HK-2 (cell line): Measurements from ENCODE around the gene TSPY10.
"Not testable (repeated sequence)": the region's sequence is repeated elsewhere in the genome, so short reads cannot be mapped to it uniquely, and the experiment has no call there.

Experiments used
- DNase-seq: peaks from one replicate; pipeline ENCODE4 v3.0.0-alpha.2; 2018; ENCODE audit not compliant: unreplicated experiment

TSPY10 gene, protein sequence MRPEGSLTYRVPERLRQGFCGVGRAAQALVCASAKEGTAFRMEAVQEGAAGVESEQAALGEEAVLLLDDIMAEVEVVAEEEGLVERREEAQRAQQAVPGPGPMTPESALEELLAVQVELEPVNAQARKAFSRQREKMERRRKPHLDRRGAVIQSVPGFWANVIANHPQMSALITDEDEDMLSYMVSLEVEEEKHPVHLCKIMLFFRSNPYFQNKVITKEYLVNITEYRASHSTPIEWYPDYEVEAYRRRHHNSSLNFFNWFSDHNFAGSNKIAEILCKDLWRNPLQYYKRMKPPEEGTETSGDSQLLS

DNA sequence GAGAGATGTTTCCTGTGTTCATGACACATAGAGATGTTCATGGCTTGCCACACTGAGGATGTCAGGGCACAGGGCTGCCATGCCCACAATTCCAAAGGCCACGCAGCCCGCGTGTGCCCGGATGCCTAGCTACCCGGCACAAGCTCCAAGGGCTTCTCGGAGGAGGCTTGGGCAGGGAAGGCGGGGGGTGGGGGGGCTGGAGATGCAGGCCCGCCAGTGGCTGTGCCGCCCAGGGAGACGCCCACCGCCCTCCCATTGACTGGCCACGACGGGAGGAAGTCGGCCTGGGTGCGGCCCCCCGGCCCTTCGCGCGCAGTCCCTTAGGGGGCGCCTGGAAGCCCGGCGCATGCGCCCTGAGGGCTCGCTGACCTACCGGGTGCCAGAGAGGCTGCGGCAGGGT, at the start of gene TSPY10:
TSS of gene TSPY10 (plus strand) at position 301 of the 400 bp plus-strand sequence. CDS start at position 347, 46 bp downstream.
- DNase-seq: not testable (repeated sequence)

- DNase-seq: not testable (repeated sequence)
Observed at GRCh38 chrY:9486967-9487366, 40.7 kb upstream of the TSPY10 start, which contains the start of gene TSPY9. TSS of gene TSPY9 (plus strand) at chrY:9487267. CDS start at chrY:9487313, 46 bp downstream.

GRCh38 chrY:9504396-9504795, 23.3 kb upstream of the TSPY10 start:
- DNase-seq: not testable (repeated sequence)

- not testable (repeated sequence) for DNase-seq
Observed at GRCh38 chrY:9516287-9516686, 11.4 kb upstream of the TSPY10 start.
